HG02588 (cell line): Measurements from ENCODE around the gene ALG14.

Experiments
- ATAC-seq: cut with Tn5 transposase; IDR thresholded peaks from one replicate; pipeline ENCODE4 v1.9.1; 2021; ENCODE audit warnings: mild to moderate bottlenecking, moderate library complexity; ENCODE audit not compliant: unreplicated experiment

The ALG14 gene

DNA sequence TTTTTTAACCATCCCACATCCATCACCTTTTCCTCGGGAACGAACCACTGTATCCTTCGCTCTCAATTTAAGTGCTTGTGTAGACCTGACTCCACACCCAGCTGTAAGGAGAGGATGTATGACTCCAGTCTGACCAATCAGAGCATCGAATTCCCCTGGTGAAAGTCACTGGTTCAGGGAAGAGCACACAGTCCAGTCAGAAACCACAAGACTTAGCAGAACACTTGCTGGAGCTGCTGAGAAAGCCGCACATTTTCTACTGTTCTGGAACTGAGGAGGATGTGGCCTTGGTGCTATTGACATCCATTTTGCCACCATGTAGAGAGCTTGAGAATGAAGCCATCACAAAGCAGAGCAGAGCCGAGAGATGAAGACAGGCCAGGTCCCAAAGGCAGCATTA lies 86.0 kb downstream of the ALG14 start:
- ATAC-seq: no peak

DNA sequence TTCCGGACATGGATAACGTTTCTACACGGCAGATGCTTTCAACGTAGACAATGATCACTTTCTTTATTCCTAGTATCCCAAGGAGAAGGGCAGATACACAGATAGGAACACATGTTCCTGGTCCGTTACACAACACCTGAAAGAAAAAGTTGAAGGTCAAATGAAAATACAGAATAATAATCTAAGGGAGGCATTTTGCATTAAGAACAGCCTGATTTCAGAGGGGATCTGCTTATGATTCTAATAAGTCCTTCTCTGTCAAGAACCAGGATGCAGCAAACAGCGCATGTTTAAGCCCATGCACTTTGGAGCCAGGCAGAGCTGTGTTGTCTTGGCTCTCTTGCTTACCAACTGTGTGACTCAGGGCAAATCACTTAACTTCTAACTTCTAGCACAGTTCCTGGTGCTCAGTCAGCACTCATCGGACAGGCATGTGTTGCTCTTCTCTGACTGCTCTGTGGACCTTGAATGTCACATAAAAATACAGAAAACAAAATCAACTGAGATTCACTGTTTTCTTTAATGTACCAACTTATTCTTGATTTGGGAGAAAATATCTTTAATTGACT lies 89.5 kb downstream of the ALG14 start:
- ATAC-seq: no peak

DNA sequence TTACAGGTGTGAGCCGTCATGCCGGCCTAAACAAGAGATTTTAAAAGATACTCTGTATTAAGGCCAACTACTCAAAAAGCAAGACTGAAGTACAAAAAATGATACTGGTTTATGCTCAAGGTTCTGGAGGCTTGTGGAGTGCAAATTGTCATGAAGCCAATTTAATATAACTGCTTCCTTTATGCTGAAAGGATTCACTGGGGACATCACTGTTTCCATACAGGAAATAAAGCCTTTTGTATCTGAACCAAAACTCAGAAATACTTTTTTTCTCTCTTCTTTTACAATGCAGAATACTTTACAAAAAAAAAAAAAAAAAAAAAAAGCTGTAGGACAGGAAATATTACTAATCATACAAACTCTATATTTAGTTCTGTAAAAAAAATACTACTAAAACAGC lies 90.4 kb downstream of the ALG14 start:
- ATAC-seq: no peak

DNA sequence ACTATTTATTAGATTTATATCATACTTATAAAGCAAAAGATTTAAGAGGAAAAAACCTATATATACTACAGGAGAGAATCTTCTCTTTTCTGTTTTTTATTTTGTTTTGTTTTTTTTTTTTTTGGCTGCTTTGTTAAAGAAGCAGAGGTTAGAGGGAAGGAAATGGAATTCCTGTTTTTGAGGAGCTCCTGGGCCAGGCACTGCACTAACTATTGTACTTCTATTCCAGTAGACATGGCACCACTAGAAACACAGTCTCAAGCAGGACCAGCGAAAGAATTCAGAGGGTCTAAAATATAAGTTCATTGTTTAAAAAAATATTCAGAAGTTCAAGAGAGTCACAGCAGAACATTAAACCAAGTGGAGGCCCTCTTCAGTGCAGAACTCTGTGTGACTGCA lies 91.2 kb downstream of the ALG14 start:
- no peak for ATAC-seq

DNA sequence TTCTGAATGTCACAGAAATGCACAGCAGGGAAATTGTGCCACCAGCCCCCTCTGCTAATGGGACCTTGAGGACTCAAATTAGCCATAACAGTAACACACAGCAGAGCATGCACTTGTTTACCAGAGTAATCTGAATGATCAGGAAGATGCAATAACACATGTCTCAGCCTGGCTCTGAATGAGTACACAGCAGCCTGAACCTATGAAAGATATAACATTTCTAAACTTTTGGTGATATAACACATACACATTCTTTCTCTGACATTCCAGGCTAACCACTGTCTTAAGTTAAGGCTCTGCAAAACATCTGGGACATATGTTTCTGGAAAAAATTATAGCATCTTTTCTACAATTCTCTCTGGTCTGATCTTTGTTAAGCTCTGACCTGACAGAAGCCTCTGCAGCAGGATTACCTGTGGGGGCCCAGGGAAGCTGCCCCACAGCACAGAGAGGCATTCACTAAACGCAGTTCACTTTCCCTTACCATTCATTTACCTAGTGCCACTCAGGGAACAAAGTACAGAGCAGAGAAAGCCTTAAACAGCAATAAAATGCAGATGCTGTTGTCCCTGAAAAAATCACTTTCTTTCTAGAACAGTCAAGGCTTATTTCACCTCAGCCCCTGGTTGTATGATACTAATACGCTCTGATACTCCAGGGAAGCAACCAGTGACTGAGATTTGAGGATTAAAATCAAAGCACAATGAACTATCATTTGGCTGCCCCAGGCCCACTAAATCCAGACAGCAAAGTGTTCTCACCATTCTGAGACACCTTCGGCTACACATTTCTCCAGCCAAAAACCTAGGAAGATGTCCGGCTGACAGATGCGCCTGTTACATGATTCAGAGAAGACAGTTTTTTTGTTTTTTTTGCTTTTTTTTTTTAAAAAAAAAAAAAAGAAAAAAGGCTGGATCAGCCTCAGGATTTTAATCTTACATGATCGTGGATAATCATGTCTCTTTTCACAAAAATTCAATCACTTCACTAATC lies 91.9 kb downstream of the ALG14 start:
- no peak for ATAC-seq

DNA sequence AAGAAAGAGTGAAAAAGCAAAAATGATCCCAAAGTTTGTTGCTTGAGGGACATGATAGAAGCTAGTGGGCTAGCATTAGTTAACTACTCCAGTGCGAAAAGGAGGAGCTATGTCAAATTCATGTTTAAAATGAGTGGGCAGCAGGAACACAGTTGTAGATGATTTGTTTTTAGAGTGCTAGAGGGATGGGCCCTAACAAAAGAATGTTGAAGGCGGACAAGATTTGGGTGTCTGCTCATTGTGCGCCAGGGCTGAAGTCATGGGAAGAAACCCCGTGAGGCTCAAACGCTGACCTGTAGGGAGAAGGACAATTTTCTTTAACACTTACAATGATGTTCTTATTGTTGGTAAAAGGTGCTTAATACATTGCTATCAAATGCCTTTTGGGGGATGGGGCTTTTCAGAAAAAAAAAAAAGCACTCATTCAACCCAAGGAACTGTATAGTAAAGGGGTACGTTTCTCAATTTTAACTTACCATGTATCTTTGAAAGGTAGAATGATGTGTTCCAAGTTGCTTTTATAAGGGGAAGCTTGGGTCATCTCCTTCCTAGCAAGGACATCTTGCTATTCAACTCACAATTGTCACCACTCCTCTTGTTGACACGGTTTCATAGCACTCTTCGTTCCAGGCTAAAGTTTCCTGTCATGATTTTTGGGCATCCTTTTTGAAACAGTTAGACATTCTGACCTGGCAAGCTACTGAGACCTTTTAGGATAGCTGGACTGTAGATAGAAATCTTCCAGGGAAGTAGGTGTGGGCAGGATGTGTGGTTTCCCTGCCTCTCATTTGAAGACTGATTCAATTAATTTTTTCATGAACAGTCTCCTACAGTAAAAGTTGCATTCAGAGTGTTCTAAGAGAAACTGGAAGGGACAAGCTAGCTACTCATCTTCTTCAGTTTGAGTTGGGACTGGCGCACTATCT lies 92.8 kb downstream of the ALG14 start:
- no peak for ATAC-seq

DNA sequence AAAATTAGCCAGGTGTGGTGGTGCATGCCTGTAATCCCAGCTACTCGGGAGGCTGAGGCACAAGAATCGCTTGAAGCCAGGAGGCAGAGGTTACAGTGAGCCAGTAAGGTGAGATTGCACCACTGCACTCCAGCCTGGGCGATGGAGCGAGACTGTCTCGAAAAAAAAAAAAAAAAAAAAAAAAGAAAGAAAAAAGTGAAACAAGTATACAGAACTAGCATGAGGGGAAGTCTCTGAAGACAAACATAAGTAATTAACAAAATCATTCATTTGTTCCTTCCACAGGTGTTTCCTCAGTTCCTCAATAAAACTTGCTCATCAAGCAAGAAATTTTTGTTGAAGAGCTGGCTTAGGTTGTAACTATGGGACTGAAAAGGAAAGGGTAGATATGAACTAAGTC lies 93.6 kb downstream of the ALG14 start:
- no peak for ATAC-seq

DNA sequence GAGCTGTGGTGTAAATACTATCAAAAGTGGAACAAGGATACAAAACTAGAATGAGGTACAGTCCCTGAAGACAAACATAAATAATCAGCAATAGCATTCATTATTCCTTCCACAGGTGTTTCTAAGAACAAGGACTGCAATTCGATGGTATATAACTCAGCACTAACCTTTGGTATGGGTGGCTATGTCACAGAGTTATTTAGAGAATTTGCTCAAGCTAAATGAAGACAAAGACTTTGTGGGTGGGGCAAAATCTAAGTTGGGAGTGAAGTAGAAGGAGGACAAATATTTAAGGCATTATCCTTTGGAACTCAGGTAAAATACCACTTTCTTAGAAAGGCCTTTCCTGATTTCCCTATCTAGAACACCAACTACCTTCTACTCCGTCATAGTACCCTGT lies 94.3 kb downstream of the ALG14 start:
- ATAC-seq: no peak

DNA sequence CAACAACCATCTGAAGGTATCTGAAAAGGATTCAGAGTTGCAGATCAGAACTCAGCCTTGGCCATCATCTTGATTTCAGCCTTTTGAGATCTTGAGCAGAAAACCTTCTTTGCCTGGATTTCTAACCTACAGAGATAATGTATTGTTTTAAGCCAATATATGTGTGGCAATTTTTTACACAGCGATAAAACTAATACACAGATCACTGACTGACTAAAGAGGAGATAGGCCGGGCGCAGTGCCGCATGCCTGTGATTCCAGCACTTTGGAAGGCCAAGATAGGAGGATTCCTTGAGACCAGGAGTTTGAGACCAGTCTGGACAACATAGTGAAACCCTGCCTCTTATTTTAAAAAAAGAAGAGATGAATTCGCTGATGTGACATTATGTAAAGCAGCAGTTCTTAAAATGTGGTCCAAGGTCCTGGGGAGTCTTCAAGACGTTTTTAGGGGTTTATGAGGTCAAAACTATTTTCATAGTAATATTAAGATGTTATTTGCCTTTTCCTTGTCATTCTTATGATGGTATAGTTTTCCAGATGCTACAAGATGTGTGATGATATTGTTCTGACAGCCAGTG lies 95.7 kb downstream of the ALG14 start:
- no peak for ATAC-seq

DNA sequence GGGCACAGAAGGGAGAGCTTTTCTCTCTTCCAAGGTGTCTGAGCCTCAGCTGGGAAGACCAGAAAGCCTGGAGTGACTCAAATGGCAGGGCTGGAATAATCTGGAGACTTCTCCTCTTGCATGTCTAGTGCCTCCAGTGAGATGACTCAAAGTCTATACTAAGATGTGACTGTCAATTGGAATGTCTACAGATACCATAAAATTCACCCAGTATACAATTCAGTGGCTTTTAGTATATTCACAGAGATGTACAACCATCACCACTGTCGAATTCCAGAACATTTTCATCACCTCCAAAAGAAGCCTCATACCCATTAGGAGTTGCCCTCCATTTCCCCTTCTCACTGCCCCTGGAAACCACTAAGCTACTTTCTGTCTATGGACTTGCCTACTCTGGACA lies 97.9 kb downstream of the ALG14 start:
- no peak for ATAC-seq

DNA sequence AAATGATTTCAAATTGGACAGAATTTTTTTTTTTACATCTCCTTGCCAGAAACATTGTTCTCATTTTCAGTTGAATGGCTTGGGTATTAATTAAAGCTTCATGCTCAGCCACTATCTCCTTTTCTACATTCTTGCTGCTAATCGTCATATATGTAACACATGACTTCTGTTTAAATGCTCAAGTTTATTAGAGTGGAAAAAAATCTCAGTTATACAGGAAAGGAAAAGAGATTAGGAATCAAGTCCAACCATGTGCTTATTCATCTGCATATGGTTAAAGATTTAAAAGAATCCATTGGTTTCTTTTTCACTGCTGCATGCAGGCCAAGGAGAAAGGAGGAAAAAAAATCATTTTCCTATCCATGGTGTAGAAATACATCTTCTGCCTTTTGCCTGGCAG lies 98.5 kb downstream of the ALG14 start:
- no peak for ATAC-seq

DNA sequence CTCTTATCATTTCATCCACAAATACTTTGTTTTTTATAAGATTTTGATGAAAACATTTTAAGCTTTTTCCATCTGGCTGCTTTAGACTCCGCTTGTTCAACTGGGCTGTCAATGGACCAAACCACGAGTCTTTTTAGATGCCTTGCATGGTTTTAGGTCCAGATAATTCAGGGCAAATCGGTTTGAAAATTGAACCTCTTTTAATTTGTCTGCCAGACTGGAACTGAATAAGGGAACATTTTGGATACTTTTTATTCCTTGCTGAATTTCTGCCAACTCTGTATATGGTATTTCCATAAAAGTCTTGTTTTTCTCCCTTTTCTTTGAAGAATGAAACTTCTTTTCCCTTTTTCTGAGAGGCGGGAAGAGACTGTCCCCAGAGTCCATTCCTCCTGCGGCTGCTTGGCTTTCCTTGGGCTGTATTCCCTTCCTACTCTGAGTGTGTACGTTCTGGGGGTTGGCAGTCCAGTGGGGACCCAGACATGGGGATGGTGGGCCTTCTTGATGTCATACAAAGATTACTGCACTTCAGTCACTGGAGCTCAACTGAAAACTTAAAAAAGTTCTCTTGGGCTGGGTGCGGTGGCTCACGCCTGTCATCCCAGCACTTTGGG lies 99.3 kb downstream of the ALG14 start:
- no peak for ATAC-seq

DNA sequence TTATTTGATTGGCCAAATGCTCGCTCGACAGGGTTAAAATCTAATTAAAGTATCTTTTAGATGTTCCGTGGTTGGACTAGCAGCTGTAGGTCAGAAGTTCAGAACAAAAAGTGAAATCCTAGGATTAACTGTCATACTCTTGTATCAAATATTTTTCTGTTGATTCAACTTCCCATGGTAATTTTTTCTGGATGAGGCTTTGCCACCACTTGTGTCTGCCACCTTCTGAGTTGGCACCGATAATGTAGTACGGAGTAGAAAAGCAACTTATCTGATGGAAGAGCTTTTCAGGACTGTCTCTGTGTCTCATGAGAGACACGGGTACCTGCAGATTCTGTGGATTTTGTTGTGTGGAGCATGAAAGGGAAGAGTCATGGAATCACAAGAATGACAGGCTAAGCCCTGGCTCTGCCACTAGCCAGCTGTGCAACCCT lies 101.2 kb downstream of the ALG14 start:
- ATAC-seq: no peak

DNA sequence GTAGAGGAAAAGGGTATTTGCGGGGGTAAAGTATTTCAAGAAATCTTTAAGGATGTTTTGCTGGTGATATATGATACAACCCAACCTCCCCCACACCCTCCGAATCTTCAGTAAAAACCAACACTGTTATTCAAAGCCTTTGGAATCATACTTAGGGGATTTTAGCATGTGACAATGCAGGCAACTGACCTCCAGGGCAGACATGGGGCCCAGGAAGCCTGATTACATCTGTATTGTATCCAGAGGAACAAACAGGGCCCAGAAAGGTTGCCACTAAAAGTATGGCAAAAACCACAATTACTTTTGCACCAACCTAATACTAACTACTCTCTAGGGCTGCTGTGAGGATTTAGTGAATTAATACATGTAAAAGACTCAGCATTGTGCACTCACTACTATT lies 102.0 kb downstream of the ALG14 start:
- no peak for ATAC-seq

DNA sequence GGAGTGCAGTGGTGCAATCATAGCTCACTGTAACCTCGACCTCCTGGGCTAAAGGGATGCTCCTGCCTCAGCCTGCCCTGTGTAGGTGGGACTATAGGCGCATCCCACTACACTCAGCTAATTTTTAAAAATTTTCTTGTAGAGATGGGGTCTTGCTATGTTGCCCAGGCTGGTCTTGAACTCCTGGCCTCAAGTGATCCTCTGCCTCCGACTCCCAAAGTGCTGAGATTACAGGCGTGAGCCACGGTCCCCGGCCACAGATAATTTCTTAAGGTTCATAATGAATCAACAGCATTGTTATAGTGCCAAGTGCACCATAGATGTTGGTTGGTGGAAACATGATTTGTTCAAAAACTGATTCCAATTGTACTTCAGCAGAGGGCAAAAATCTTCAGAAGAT lies 103.6 kb downstream of the ALG14 start:
- no peak for ATAC-seq

DNA sequence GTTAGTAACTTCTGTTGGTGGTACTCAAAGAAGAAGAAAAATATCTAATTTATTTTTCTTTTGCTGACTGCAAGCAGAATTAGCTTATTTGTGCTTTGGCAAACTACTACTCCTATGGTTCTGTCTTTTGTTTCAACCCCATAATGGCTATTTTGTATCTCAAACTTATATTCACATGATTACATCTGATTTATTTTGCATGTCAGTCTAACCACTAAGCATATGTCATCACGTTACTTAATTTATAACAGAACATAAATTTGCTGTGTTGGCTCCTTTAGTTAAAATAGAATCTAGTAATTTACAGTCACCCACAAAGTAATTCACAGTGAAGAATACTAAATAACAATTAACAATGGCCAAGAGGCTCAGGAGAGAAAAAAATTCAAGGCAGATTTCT lies 106.7 kb downstream of the ALG14 start:
- no peak for ATAC-seq

DNA sequence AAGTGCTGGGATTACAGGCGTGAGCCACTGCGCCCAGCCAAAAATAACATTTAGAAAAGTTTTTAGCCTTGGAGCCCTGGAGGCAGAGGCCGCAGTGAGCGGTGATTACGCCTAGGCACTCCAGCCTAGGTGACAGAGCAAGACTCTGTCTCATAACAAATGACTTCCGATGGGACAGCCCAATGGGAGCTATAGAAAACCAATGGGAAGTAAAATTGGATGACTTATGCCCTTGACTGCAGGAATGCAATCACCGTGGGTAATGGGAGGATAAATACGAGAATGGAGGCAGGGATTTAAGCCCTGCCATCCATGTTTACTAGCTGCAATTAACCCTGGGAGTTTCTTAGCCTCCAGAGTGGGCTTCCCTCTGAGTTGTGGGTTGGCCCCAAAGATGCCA lies 108.9 kb downstream of the ALG14 start:
- ATAC-seq: no peak

DNA sequence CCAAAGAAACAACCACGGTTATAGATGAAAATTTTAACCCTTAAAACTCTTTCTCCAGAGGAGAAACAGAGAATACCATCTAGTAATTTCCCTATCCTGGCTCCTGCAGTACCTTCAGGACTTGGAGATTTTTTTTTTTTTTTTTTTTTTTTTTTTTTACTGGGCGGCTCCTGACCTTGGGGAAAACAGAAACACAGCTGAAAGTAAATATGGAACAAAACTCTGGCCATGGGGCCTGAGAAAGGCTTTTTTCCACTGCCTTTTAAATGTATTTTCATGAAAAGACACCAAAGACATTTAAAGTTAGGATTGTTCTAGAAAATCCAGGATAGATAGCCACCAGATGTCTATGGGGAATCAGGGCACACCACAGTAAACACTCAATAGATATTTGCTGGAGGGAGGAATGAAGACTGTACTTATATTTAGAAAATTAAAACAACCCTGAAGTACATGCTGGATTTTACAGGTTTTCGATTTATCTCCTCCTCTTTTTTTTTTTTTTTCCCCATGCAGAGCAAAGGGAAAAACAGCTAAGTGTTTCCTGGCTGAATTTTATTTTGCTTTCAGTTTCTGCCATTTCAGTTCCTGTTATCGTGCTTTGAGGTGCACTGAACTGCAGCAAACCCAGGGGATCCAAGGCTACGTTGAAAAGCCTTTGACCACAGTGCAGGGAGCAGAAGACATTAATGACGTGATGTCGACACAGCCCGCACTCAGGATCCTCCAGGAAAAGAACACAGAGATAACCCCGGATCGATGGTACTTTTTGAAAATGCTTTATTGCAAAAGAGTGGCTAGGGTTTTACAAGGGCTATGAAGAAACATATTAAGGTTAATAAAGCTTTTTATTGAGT lies 110.1 kb downstream of the ALG14 start:
- ATAC-seq: peak; percentile 95

DNA sequence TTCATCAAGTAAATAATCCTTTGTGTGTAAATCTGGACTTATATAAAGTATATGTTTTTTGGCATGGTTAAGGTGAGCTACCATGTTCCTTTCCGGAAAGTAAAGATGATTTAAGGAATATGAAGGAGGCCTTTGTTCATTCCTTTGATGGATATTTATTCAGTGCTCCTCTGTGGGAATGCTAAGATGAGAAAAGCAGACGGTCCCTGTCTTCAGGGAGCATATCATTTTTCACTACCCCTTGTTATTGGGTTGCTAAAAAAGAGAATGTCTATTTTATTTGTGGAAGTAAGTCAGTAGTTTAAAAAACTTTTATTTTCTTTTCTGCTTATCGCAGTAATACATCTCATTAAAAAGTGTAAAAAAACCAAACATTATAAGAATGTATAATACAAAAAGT lies 110.8 kb downstream of the ALG14 start:
- ATAC-seq: no peak

DNA sequence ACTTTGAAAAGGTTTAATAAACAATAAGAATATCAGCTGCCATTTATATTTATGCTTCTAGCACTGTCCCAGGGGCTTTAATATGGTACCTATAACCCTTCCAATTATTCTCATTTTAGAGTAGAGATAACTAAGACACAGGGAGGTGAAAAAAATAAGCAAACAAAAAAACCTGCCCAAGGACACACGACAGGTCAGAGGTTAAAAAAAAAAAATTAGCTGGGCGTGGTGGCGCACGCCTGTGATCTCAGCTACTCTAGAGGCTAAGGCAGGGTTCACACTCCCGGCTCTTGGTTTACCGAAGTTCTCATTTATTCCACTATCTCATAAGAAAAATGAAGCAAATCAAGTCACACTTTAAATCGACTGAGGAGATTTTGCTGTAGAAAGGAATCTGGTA lies 111.2 kb downstream of the ALG14 start:
- ATAC-seq: no peak
